ENCODE measurements around the gene RWDD1. TPM values are rescaled to one million over a fixed set of nuclear protein-coding genes. Genes with fewer than 3 reads are reported as not detected.
A peak's percentile ranks its signal among the peaks of the same experiment; 100 is the strongest.

The RWDD1 gene
- total and polyA plus RNA-seq, 2 of the 13 experiments (the other 11 are each of a cell fraction or from before 2014, with no cell fraction given) = 27.4 to 67.1 TPM

DNA sequence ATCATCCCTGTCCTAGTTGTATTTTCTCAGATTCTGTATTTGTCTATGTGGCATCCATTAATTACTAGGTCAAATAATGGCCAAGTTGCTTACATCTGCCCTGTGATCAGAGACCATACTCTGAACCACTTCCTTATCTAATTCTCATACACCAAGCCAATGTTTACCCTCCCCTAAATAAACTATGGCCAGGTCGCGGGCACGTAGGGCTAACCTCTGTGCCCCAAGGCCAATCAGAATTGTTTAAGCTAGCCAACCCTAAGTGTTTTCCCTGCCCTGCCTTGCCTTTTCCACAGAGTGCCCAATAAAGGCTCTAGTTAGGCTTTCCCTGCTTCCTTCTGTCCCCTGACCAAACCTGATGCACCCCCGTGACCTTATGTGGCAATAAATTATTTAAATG is 20.5 kb upstream of the RWDD1 start (continued):
- TF ChIP-seq FOXA3 (CRISPR knock-in tag; IDR thresholded peaks at IDR 0.05) (peak; percentile 93), KDM5B (CRISPR knock-in tag; IDR thresholded peaks at IDR 0.05; ENCODE audit: borderline replicate concordance) (no peak), ZSCAN31 (CRISPR knock-in tag; IDR thresholded peaks at IDR 0.05; ENCODE audit: low read depth) (no peak), HDAC1 (CRISPR knock-in tag; IDR thresholded peaks at IDR 0.05) (0 out of 2 replicates have a peak, but pooled peaks have one; percentile 29), CREM (IDR thresholded peaks at IDR 0.05) (peak; percentile 24; the same call in 1 of the 2 replicates), CREM (CRISPR knock-in tag; IDR thresholded peaks at IDR 0.05) (no peak), ZNF761 (CRISPR knock-in tag; conservative IDR thresholded peaks at IDR 0.05) (no peak), GZF1 (CRISPR knock-in tag; IDR thresholded peaks at IDR 0.05) (no peak), AGO1 (IDR thresholded peaks at IDR 0.05; ENCODE audit: low read depth, low read length, poor library complexity, severe bottlenecking) (no peak), NR2F6 (IDR thresholded peaks at IDR 0.05) (peak; percentile 71), NR2F6 (CRISPR knock-in tag; IDR thresholded peaks at IDR 0.05) (peak; percentile 76), ZNF441 (CRISPR knock-in tag; IDR thresholded peaks at IDR 0.05; ENCODE audit: borderline replicate concordance) (peak; percentile 76; the same call in 1 of the 2 replicates), ZNF225 (CRISPR knock-in tag; IDR thresholded peaks at IDR 0.05) (no peak), DPF2 (CRISPR knock-in tag; IDR thresholded peaks at IDR 0.05; ENCODE audit: borderline replicate concordance, low read depth) (peak; percentile 41; the same call in 1 of the 2 replicates), EP300 (IDR thresholded peaks at IDR 0.05; ENCODE audit: low read depth in 2 of 2, low read length in 2 of 2) (peak in 1 of 2 experiments; percentile 39; a peak in 1 of 4 replicates), EP300 (CRISPR knock-in tag; IDR thresholded peaks at IDR 0.05; ENCODE audit: borderline replicate concordance) (no peak), ZNF205 (CRISPR knock-in tag; IDR thresholded peaks at IDR 0.05) (no peak)
- TF ChIP-seq, protein P1, sequence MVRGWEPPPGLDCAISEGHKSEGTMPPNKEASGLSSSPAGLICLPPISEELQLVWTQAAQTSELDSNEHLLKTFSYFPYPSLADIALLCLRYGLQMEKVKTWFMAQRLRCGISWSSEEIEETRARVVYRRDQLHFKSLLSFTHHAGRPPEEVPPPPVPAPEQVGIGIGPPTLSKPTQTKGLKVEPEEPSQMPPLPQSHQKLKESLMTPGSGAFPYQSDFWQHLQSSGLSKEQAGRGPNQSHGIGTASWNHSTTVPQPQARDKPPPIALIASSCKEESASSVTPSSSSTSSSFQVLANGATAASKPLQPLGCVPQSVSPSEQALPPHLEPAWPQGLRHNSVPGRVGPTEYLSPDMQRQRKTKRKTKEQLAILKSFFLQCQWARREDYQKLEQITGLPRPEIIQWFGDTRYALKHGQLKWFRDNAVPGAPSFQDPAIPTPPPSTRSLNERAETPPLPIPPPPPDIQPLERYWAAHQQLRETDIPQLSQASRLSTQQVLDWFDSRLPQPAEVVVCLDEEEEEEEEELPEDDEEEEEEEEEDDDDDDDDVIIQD (CRISPR knock-in tag; IDR thresholded peaks at IDR 0.05; ENCODE audit: low read depth) = peak; percentile 95
- TF ChIP-seq, protein P2, sequence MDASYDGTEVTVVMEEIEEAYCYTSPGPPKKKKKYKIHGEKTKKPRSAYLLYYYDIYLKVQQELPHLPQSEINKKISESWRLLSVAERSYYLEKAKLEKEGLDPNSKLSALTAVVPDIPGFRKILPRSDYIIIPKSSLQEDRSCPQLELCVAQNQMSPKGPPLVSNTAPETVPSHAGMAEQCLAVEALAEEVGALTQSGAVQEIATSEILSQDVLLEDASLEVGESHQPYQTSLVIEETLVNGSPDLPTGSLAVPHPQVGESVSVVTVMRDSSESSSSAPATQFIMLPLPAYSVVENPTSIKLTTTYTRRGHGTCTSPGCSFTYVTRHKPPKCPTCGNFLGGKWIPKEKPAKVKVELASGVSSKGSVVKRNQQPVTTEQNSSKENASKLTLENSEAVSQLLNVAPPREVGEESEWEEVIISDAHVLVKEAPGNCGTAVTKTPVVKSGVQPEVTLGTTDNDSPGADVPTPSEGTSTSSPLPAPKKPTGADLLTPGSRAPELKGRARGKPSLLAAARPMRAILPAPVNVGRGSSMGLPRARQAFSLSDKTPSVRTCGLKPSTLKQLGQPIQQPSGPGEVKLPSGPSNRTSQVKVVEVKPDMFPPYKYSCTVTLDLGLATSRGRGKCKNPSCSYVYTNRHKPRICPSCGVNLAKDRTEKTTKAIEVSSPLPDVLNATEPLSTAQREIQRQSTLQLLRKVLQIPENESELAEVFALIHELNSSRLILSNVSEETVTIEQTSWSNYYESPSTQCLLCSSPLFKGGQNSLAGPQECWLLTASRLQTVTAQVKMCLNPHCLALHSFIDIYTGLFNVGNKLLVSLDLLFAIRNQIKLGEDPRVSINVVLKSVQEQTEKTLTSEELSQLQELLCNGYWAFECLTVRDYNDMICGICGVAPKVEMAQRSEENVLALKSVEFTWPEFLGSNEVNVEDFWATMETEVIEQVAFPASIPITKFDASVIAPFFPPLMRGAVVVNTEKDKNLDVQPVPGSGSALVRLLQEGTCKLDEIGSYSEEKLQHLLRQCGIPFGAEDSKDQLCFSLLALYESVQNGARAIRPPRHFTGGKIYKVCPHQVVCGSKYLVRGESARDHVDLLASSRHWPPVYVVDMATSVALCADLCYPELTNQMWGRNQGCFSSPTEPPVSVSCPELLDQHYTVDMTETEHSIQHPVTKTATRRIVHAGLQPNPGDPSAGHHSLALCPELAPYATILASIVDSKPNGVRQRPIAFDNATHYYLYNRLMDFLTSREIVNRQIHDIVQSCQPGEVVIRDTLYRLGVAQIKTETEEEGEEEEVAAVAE (CRISPR knock-in tag; IDR thresholded peaks at IDR 0.05; ENCODE audit: borderline replicate concordance) = 0 out of 2 replicates have a peak, but pooled peaks have one; percentile 20
- TF ChIP-seq, protein P3, sequence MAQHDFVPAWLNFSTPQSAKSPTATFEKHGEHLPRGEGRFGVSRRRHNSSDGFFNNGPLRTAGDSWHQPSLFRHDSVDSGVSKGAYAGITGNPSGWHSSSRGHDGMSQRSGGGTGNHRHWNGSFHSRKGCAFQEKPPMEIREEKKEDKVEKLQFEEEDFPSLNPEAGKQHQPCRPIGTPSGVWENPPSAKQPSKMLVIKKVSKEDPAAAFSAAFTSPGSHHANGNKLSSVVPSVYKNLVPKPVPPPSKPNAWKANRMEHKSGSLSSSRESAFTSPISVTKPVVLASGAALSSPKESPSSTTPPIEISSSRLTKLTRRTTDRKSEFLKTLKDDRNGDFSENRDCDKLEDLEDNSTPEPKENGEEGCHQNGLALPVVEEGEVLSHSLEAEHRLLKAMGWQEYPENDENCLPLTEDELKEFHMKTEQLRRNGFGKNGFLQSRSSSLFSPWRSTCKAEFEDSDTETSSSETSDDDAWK (CRISPR knock-in tag; IDR thresholded peaks at IDR 0.05) = no peak
- TF ChIP-seq, protein P4, sequence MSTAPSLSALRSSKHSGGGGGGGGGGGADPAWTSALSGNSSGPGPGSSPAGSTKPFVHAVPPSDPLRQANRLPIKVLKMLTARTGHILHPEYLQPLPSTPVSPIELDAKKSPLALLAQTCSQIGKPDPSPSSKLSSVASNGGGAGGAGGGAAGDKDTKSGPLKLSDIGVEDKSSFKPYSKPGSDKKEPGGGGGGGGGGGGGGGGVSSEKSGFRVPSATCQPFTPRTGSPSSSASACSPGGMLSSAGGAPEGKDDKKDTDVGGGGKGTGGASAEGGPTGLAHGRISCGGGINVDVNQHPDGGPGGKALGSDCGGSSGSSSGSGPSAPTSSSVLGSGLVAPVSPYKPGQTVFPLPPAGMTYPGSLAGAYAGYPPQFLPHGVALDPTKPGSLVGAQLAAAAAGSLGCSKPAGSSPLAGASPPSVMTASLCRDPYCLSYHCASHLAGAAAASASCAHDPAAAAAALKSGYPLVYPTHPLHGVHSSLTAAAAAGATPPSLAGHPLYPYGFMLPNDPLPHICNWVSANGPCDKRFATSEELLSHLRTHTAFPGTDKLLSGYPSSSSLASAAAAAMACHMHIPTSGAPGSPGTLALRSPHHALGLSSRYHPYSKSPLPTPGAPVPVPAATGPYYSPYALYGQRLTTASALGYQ (CRISPR knock-in tag; IDR thresholded peaks at IDR 0.05) = 0 out of 2 replicates have a peak, but pooled peaks have one; percentile 34
- TF ChIP-seq, protein P5, sequence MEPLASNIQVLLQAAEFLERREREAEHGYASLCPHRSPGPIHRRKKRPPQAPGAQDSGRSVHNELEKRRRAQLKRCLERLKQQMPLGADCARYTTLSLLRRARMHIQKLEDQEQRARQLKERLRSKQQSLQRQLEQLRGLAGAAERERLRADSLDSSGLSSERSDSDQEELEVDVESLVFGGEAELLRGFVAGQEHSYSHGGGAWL (CRISPR knock-in tag; IDR thresholded peaks at IDR 0.05) = no peak

Measured in HepG2 (cell line).